HepG2 (cell line): Measurements from ENCODE around the gene ATP6V0E1. TPM values are rescaled to one million over a fixed set of nuclear protein-coding genes. Genes with fewer than 3 reads are reported as not detected.

Source experiments
- CENPBD1 ChIP-seq: sonication (generic); formaldehyde crosslinking; IDR thresholded peaks from 2 replicates; pipeline ENCODE4 v1.8.0; 2022; ENCODE audit warnings: missing genetic modification reagents, low read depth, mild to moderate bottlenecking, borderline replicate concordance
- GMEB2 ChIP-seq: IDR thresholded peaks from 2 replicates; pipeline ENCODE4 v1.6.1; 2016; ENCODE audit warnings: missing biosample characterization, missing genetic modification reagents, low read depth
- JUND ChIP-seq: sonication (generic); formaldehyde crosslinking; IDR thresholded peaks from 2 replicates; pipeline ENCODE4 v1.8.0; 2022; ENCODE audit warnings: mild to moderate bottlenecking, missing genetic modification reagents
- KAT2B ChIP-seq: fragments of 150-350 bp; IDR thresholded peaks from 2 replicates; pipeline ENCODE4 v1.6.1; 2014; ENCODE audit warnings: low read depth, low read length, borderline replicate concordance
- NR2C2 ChIP-seq: sonication (generic); formaldehyde crosslinking; IDR thresholded peaks from 2 replicates; pipeline ENCODE4 v1.4.0; 2020; ENCODE audit warnings: missing genetic modification reagents, mild to moderate bottlenecking, moderate library complexity, borderline replicate concordance
- PHF8 ChIP-seq: sonication (generic); formaldehyde crosslinking; IDR thresholded peaks from 2 replicates; pipeline ENCODE4 v1.5.0; 2020; ENCODE audit warnings: missing genetic modification reagents
- PRPF4 ChIP-seq: fragments of 200-400 bp; formaldehyde crosslinking; IDR thresholded peaks from 2 replicates; pipeline ENCODE4 v1.6.1; 2016; ENCODE audit warnings: low read length, low read depth; ENCODE audit not compliant: poor library complexity, severe bottlenecking
- ZC3H13 ChIP-seq: sonication (generic); formaldehyde crosslinking; IDR thresholded peaks from 2 replicates; pipeline ENCODE4 v1.8.1; 2023; ENCODE audit warnings: mild to moderate bottlenecking, missing genetic modification reagents, moderate library complexity
- ZNF143 ChIP-seq: sonication (generic); formaldehyde crosslinking; IDR thresholded peaks from 2 replicates; pipeline ENCODE4 v1.4.0; 2020; ENCODE audit warnings: missing genetic modification reagents
- ZNF260 ChIP-seq: sonication (generic); formaldehyde crosslinking; IDR thresholded peaks from 2 replicates; pipeline ENCODE4 v1.4.0; 2020; ENCODE audit warnings: missing genetic modification reagents, low read depth, mild to moderate bottlenecking, borderline replicate concordance
- ZNF496 ChIP-seq: sonication (generic); formaldehyde crosslinking; IDR thresholded peaks from 2 replicates; pipeline ENCODE4 v1.8.1; 2023; ENCODE audit warnings: mild to moderate bottlenecking, moderate library complexity, missing genetic modification reagents; ENCODE audit not compliant: insufficient replicate concordance
- ZSCAN5A ChIP-seq: sonication (generic); formaldehyde crosslinking; IDR thresholded peaks from 2 replicates; pipeline ENCODE4 v1.8.0; 2022; ENCODE audit warnings: mild to moderate bottlenecking, missing genetic modification reagents, borderline replicate concordance
- polyA plus RNA-seq, 8 experiments: library from polyadenylated mRNA; depleted of rRNA in 3 of 8; stranded (reverse) in 7 of 8; unstranded in 1 of 8; fragments of >200 nt; fragmentation: Illumina TruSeq in 4 of 8; extraction: Trizol in 4 of 8; gene quantifications; 2 replicates each; pipeline versions ENCODE4 v1.2.1 to v1.2.3, GENCODE V29; 2011 to 2016; ENCODE audit warnings: low read depth in 4 of 8, missing spikeins in 1 of 8, mixed read lengths in 1 of 8; ENCODE audit not compliant: insufficient read depth in 1 of 8
- total RNA-seq, 5 experiments: library from RNA; depleted of rRNA; stranded (reverse); fragments of >200 nt; fragmentation: Illumina TruSeq; extraction: Trizol; gene quantifications; 2 replicates each; pipeline ENCODE4 v1.2.3, GENCODE V29; 2016; ENCODE audit warnings: low read depth in 1 of 5
- TF ChIP-seq, protein P1 (sequence below): sonication (generic); formaldehyde crosslinking; IDR thresholded peaks from 2 replicates; pipeline ENCODE4 v1.4.0; 2020; ENCODE audit warnings: mild to moderate bottlenecking, missing genetic modification reagents
- TF ChIP-seq, protein P2 (sequence below): sonication (generic); formaldehyde crosslinking; IDR thresholded peaks from 2 replicates; pipeline ENCODE4 v1.4.0; 2020; ENCODE audit warnings: low read depth, mild to moderate bottlenecking, missing genetic modification reagents
- TF ChIP-seq, protein P3 (sequence below): IDR thresholded peaks from 2 replicates; pipeline ENCODE4 v1.6.1; 2016; ENCODE audit warnings: low read depth

ATP6V0E1 gene
- total and polyA plus RNA-seq, 2 of the 13 experiments (the other 11 are each of a cell fraction or from before 2014, with no cell fraction given) = 143 to 215 TPM

DNA sequence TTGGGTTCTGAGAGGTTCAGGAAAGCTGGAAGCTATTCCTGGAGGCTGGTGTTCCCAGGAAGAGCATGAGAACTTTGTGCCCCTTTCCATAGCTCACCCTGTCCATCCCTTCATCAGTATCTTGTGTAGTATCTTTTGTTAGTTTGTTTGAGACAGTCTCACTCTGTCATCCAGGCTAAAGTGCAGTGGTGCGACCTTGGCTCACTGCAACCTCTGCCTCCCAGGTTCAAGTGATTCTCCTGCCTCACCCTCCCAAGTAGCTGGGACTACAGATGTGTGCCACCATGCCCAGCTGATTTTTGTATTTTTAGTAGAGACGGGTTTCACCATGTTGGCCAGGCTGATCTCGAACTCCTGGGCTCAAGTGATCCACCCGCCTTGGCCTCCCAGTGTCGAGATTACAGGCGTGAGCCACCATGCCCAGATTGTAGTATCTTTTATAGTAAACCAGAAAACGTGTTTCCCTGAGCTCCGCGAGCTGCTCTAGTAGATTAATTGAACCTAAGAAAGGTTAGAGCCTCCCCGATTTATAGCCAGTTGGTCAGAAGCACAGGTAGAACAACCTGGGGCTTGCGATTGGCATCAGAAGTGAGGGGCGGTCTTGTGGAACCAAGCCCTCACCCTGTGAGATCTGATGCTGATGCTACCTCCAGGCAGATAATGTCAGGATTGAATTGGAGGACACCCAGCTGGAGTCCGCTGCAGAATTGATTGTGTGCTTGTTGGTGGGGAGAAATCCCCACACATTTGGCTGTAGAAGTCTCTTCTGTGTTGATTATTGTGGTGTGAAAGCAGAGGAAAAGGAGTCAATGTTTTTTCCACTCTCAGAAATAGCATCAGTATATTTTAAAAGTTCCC is 32.3 kb downstream of the ATP6V0E1 start (continued):
- TF ChIP-seq, protein P1, sequence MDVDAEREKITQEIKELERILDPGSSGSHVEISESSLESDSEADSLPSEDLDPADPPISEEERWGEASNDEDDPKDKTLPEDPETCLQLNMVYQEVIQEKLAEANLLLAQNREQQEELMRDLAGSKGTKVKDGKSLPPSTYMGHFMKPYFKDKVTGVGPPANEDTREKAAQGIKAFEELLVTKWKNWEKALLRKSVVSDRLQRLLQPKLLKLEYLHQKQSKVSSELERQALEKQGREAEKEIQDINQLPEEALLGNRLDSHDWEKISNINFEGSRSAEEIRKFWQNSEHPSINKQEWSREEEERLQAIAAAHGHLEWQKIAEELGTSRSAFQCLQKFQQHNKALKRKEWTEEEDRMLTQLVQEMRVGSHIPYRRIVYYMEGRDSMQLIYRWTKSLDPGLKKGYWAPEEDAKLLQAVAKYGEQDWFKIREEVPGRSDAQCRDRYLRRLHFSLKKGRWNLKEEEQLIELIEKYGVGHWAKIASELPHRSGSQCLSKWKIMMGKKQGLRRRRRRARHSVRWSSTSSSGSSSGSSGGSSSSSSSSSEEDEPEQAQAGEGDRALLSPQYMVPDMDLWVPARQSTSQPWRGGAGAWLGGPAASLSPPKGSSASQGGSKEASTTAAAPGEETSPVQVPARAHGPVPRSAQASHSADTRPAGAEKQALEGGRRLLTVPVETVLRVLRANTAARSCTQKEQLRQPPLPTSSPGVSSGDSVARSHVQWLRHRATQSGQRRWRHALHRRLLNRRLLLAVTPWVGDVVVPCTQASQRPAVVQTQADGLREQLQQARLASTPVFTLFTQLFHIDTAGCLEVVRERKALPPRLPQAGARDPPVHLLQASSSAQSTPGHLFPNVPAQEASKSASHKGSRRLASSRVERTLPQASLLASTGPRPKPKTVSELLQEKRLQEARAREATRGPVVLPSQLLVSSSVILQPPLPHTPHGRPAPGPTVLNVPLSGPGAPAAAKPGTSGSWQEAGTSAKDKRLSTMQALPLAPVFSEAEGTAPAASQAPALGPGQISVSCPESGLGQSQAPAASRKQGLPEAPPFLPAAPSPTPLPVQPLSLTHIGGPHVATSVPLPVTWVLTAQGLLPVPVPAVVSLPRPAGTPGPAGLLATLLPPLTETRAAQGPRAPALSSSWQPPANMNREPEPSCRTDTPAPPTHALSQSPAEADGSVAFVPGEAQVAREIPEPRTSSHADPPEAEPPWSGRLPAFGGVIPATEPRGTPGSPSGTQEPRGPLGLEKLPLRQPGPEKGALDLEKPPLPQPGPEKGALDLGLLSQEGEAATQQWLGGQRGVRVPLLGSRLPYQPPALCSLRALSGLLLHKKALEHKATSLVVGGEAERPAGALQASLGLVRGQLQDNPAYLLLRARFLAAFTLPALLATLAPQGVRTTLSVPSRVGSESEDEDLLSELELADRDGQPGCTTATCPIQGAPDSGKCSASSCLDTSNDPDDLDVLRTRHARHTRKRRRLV (CRISPR knock-in tag) = no peak
- TF ChIP-seq PHF8 (no peak), GMEB2 (CRISPR knock-in tag) (no peak), CENPBD1 (CRISPR knock-in tag) (no peak), KAT2B (no peak), ZNF143 (CRISPR knock-in tag) (0 out of 2 replicates have a peak, but pooled peaks have one; percentile 2), ZC3H13 (CRISPR knock-in tag) (no peak), ZNF496 (CRISPR knock-in tag) (no peak), JUND (CRISPR knock-in tag) (no peak), ZNF260 (CRISPR knock-in tag) (no peak), PRPF4 (no peak), NR2C2 (no peak), ZSCAN5A (no peak; the same call in 1 of the 2 replicates)
- TF ChIP-seq, protein P2, sequence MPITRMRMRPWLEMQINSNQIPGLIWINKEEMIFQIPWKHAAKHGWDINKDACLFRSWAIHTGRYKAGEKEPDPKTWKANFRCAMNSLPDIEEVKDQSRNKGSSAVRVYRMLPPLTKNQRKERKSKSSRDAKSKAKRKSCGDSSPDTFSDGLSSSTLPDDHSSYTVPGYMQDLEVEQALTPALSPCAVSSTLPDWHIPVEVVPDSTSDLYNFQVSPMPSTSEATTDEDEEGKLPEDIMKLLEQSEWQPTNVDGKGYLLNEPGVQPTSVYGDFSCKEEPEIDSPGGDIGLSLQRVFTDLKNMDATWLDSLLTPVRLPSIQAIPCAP (CRISPR knock-in tag) = no peak
- TF ChIP-seq, protein P3, sequence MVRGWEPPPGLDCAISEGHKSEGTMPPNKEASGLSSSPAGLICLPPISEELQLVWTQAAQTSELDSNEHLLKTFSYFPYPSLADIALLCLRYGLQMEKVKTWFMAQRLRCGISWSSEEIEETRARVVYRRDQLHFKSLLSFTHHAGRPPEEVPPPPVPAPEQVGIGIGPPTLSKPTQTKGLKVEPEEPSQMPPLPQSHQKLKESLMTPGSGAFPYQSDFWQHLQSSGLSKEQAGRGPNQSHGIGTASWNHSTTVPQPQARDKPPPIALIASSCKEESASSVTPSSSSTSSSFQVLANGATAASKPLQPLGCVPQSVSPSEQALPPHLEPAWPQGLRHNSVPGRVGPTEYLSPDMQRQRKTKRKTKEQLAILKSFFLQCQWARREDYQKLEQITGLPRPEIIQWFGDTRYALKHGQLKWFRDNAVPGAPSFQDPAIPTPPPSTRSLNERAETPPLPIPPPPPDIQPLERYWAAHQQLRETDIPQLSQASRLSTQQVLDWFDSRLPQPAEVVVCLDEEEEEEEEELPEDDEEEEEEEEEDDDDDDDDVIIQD = peak; percentile 24; the same call in 1 of the 2 replicates
